Psoas muscle (tissue), 8 donors: ENCODE results near the gene MAGEB5. TPM values are rescaled to one million over a fixed set of nuclear protein-coding genes. Genes with fewer than 3 reads are reported as not detected.

Experiments used
- ATAC-seq, 4 donors: fragments of 200-7000 bp; cut with Tn5 transposase; one replicate each; pipeline ENCODE4 v1.9.1; 2020; ENCODE audit warnings: moderate library complexity in 3 of 4, mild to moderate bottlenecking in 2 of 4
- DNase-seq, 2 donors: peaks; one replicate each; pipeline ENCODE4 v3.0.0-alpha.2; 2020
- H3K27ac ChIP-seq: fragments of 200-600 bp; one replicate; pipeline ENCODE4 v1.8.0; 2022
- H3K27me3 ChIP-seq, 3 donors: fragments of 200-600 bp in 1 of 3; one replicate each; pipeline versions ENCODE4 v1.6.1 to v1.8.0; 2013 to 2022; ENCODE audit warnings: low read length in 2 of 3, mild to moderate bottlenecking in 2 of 3, moderate library complexity in 1 of 3; ENCODE audit not compliant: insufficient read depth in 3 of 3
- H3K36me3 ChIP-seq, 2 donors: fragments of 200-600 bp in 1 of 2; one replicate each; pipeline versions ENCODE4 v1.6.1 to v1.8.0; 2013 to 2022; ENCODE audit warnings: low read depth in 1 of 2, mild to moderate bottlenecking in 1 of 2, moderate library complexity in 1 of 2; ENCODE audit not compliant: insufficient read depth in 1 of 2
- H3K4me1 ChIP-seq: fragments of 200-600 bp; one replicate; pipeline ENCODE4 v1.8.0; 2022
- H3K4me3 ChIP-seq: fragments of 200-600 bp; one replicate; pipeline ENCODE4 v1.8.0; 2022; ENCODE audit warnings: mild to moderate bottlenecking
- H3K9me3 ChIP-seq: fragments of 200-600 bp; one replicate; pipeline ENCODE4 v1.8.0; 2022
- WGBS, 3 donors: extraction: QIAGEN DNeasy Blood & Tissue Kit; methylation state at CpG; one replicate each; pipeline versions ENCODE4 v1.1.6 to v1.1.7; 2013; 5-methylcytosine and 5-hydroxymethylcytosine counted together
- intact Hi-C, 2 donors: fragments of 100-400 bp; cut with DNase I; formaldehyde crosslinking; loops; one replicate each; pipeline versions ENCODE4 v1.11.0 to v1.14.2; 2022
- polyA plus RNA-seq, 3 donors: library from polyadenylated mRNA; stranded (reverse); fragments of 200-250 nt; gene quantifications; one replicate each; pipeline ENCODE4 v1.2.3, GENCODE V29; 2013
- total RNA-seq, 4 donors: library from RNA; stranded (reverse); fragmentation: NEBNext Ultra II Directional in 2 of 4; extraction: Animal tissue kit (Norgen Biotek cat#: 25700) in 2 of 4; gene quantifications; one replicate each; pipeline versions ENCODE4 v1.2.1 to v1.2.4, GENCODE V29; 2021 to 2023
- TF ChIP-seq, protein P1 (sequence below): fragments of 200-600 bp; IDR thresholded peaks from one replicate; pipeline ENCODE4 v1.8.0; 2022; ENCODE audit warnings: antibody characterized with exemption
- donor health status: healthy with polysubstance abuse.
- donor health status: DM: no; HTN: no; CAD: no; lungs with moderate emphysema.
- donor health status: Bipolar disorder and iron deficiency.
- donor health status: healthy.
- donor health status: DM: yes; HTN: yes; CAD: no.
- donor health status: DM: no; HTN: no; CAD: no.
- donor health status: DM: no; HTN: no; CAD: no.
- donor health status: DM: yes; HTN: yes; CAD: no.

Gene MAGEB5
- total and polyA plus RNA-seq, 7 donors = not detected

GRCh38 chrX:26219351-26219750 lies 3.4 kb downstream of the MAGEB5 start:
- 33 to 56% (median 40%) methylated on average over 7 of the region's 7 CpGs for WGBS, 3 donors
- H3K36me3 ChIP-seq = no peaks in the 10 kb centered on the region
- no peak for ATAC-seq
- H3K27me3 ChIP-seq = no peaks in the 10 kb centered on the region
- TF ChIP-seq, protein P1, sequence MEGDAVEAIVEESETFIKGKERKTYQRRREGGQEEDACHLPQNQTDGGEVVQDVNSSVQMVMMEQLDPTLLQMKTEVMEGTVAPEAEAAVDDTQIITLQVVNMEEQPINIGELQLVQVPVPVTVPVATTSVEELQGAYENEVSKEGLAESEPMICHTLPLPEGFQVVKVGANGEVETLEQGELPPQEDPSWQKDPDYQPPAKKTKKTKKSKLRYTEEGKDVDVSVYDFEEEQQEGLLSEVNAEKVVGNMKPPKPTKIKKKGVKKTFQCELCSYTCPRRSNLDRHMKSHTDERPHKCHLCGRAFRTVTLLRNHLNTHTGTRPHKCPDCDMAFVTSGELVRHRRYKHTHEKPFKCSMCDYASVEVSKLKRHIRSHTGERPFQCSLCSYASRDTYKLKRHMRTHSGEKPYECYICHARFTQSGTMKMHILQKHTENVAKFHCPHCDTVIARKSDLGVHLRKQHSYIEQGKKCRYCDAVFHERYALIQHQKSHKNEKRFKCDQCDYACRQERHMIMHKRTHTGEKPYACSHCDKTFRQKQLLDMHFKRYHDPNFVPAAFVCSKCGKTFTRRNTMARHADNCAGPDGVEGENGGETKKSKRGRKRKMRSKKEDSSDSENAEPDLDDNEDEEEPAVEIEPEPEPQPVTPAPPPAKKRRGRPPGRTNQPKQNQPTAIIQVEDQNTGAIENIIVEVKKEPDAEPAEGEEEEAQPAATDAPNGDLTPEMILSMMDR = no peak
- H3K4me1 ChIP-seq = no peaks in the 10 kb centered on the region
- no peak overlapping the region for H3K4me3 ChIP-seq
- intact Hi-C loops = no loop called here
- H3K27ac ChIP-seq = no peak overlapping the region
- no peak for DNase-seq
- H3K9me3 ChIP-seq = no peaks in the 10 kb centered on the region

DNA sequence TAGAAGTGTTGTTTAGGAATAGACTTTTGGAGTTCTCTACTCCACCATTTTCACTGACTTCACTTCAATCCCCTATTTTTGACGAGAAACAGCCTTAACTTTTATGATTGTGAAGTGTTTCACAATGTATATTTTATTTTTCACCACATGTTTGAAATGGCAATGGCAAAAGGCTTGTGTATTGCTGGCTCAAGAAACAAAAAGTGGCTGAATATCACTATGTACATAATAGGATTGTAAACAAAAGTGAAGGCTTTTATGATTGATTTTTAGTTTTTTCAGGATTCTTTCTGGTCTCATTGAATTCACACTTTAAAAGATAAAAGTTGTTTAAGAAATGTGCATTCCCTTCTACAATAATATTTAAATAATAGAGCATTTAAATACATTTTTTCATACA lies 18.2 kb downstream of the MAGEB5 start:
- H3K9me3 ChIP-seq = no peaks in the 10 kb centered on the region
- no peak overlapping the region for H3K27ac ChIP-seq
- ATAC-seq (no peak), DNase-seq (no peak)
- no peaks in the 10 kb centered on the region for H3K4me1 ChIP-seq
- H3K36me3 ChIP-seq = no peaks in the 10 kb centered on the region
- intact Hi-C loops = no loop called here
- WGBS, 3 donors = 24 to 50% (median 26%) methylated on average over 1 of the region's 1 CpG
- H3K27me3 ChIP-seq = no peaks in the 10 kb centered on the region
- TF ChIP-seq, protein P1 = no peak
- H3K4me3 ChIP-seq = no peak overlapping the region

DNA sequence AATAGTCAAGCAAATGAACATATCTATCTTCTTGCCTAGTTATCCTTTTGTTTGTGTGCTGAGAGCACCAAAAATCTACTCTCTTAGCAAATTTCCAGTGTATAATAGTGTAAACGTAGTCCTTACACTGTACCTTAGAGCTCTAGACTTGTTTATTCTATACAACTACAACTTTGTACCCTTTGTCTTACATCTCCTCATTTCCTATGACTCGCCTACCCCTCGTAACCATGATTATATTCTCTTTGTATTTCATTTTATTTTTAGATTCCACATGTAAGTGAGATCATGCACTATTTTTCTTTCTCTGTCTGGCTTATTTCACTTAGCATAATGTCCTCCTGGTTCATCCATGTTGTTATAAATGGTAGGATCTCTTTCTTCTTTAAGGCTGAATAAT lies 37.6 kb downstream of the MAGEB5 start:
- DNase-seq (no peak), ATAC-seq (no peak)
- intact Hi-C loops = no loop called here
- TF ChIP-seq, protein P1 = no peak
- Histone ChIP-seq H3K4me3 (no peak overlapping the region), H3K4me1 (no peaks in the 10 kb centered on the region), H3K27me3 (no peaks in the 10 kb centered on the region), H3K36me3 (no peaks in the 10 kb centered on the region), H3K27ac (no peak overlapping the region), H3K9me3 (no peaks in the 10 kb centered on the region)
- WGBS, 3 donors = 65 to 68% (median 67%) methylated on average over 3 of the region's 3 CpGs

- H3K36me3 ChIP-seq = no peaks in the 10 kb centered on the region
- H3K9me3 ChIP-seq = no peaks in the 10 kb centered on the region
- no peak for DNase-seq
- no peak overlapping the region for H3K27ac ChIP-seq
- H3K4me1 ChIP-seq = no peaks in the 10 kb centered on the region
- WGBS, 3 donors = 85 to 96% (median 91%) methylated on average over 9 of the region's 9 CpGs
- no peak overlapping the region for H3K4me3 ChIP-seq
- ATAC-seq = no peak
- H3K27me3 ChIP-seq = no peaks in the 10 kb centered on the region
- TF ChIP-seq, protein P1 = no peak
- intact Hi-C loops = no loop called here
Observed at GRCh38 chrX:26254436-26254835, 38.5 kb downstream of the MAGEB5 start.

- Histone ChIP-seq H3K27me3 (no peaks in the 10 kb centered on the region), H3K36me3 (no peaks in the 10 kb centered on the region), H3K4me3 (no peak overlapping the region), H3K9me3 (no peaks in the 10 kb centered on the region), H3K4me1 (no peaks in the 10 kb centered on the region), H3K27ac (no peak overlapping the region)
- DNase-seq (no peak), ATAC-seq (no peak)
- intact Hi-C loops = no loop called here
- TF ChIP-seq, protein P1 = no peak
- 60 to 74% (median 64%) methylated on average over 5 of the region's 5 CpGs for WGBS, 3 donors
Observed at GRCh38 chrX:26262121-26262523, 46.2 kb downstream of the MAGEB5 start.

Other genes with a start within 250 kb of the MAGEB5 start
- not detected for gene MAGEB18, start 77.8 kb upstream of the MAGEB5 start, total RNA-seq
- gene MAGEB18, start 77.8 kb upstream of the MAGEB5 start, polyA plus RNA-seq = not detected
- gene MAGEB6B, start 55.6 kb upstream of the MAGEB5 start, total RNA-seq = not detected
- gene MAGEB6B, start 55.6 kb upstream of the MAGEB5 start, polyA plus RNA-seq = not detected
- not detected for gene MAGEB6, start 23.7 kb upstream of the MAGEB5 start, total RNA-seq
- gene MAGEB6, start 23.7 kb upstream of the MAGEB5 start, polyA plus RNA-seq = not detected